Stomach (tissue), 9 donors: ENCODE measurements around the gene MATCAP1. TPM values are rescaled to one million over a fixed set of nuclear protein-coding genes. Genes with fewer than 3 reads are reported as not detected.

Source experiments
- DNase-seq, 2 donors: peaks; one replicate each; pipeline versions ENCODE4 v3.0.0 to v3.0.0-alpha.2; 2013 to 2019
- H3K27ac ChIP-seq, 5 donors: fragments of 200-600 bp in 4 of 5; sonication (generic) in 4 of 5; one replicate each; pipeline ENCODE4 v1.5.1; 2013 to 2019; ENCODE audit warnings: mild to moderate bottlenecking in 1 of 5, moderate library complexity in 1 of 5
- H3K27me3 ChIP-seq, 3 donors: fragments of 200-600 bp; sonication (generic); one replicate each; pipeline ENCODE4 v1.5.1; 2017 to 2019; ENCODE audit warnings: mixed run types in 1 of 3
- H3K36me3 ChIP-seq, 4 donors: fragments of 200-600 bp; sonication (generic); 1 replicate in 3 of 4; 2 replicates in 1 of 4; pipeline ENCODE4 v1.5.1; 2016 to 2019
- H3K4me1 ChIP-seq, 4 donors: fragments of 200-600 bp; sonication (generic); one replicate each; pipeline ENCODE4 v1.5.1; 2016 to 2019
- H3K4me3 ChIP-seq, 4 donors: fragments of 200-600 bp; sonication (generic) in 3 of 4; one replicate each; pipeline ENCODE4 v1.5.1; 2016 to 2019; ENCODE audit warnings: mild to moderate bottlenecking in 1 of 4
- H3K9me3 ChIP-seq, 4 donors: fragments of 200-600 bp; sonication (generic); one replicate each; pipeline ENCODE4 v1.5.1; 2016 to 2019
- CTCF ChIP-seq, 7 experiments: fragments of 450-650 bp in 4 of 7; fragments of 200-600 bp in 3 of 7; sonication (generic) in 3 of 7; IDR thresholded peaks; one replicate each; pipeline ENCODE4 v1.5.1; 2016 to 2019; ENCODE audit warnings: antibody characterized with exemption in 7 of 7, control low read depth in 2 of 7, mild to moderate bottlenecking in 1 of 7
- EP300 ChIP-seq: sonication (generic); formaldehyde crosslinking; IDR thresholded peaks from one replicate; pipeline ENCODE4 v1.6.1; 2017; ENCODE audit warnings: antibody characterized with exemption
- POLR2A ChIP-seq, 4 donors: fragments of 450-650 bp; IDR thresholded peaks; one replicate each; pipeline ENCODE4 v1.6.1; 2016; ENCODE audit warnings: antibody characterized with exemption in 4 of 4, control low read depth in 2 of 4, mild to moderate bottlenecking in 1 of 4, moderate library complexity in 1 of 4
- POLR2AphosphoS5 ChIP-seq, 3 donors: sonication (generic); formaldehyde crosslinking; IDR thresholded peaks; one replicate each; pipeline ENCODE4 v1.6.1; 2016; ENCODE audit warnings: antibody characterized with exemption in 3 of 3
- WGBS, 5 donors: extraction: QIAGEN DNeasy Blood & Tissue Kit in 3 of 5; methylation state at CpG; one replicate each; pipeline versions ENCODE4 v1.1.5 to v1.1.7; 2013 to 2018; 5-methylcytosine and 5-hydroxymethylcytosine counted together
- intact Hi-C: fragments of 100-400 bp; cut with DNase I; formaldehyde crosslinking; loops from one replicate; pipeline ENCODE4 v1.15.1; 2023; ENCODE audit warnings: low total_unique reads
- polyA plus RNA-seq, 3 donors: library from polyadenylated mRNA; stranded (reverse); fragments of 200-250 nt; gene quantifications; one replicate each; pipeline ENCODE4 v1.2.3, GENCODE V29; 2013
- total RNA-seq, 5 donors: library from RNA; depleted of rRNA; stranded (reverse); fragments of >200 nt; gene quantifications; one replicate each; pipeline versions ENCODE4 v1.1.0 to v1.2.3, GENCODE V29; 2014 to 2016
- donor health status: healthy with polysubstance abuse.
- donor health status: Bipolar disorder and iron deficiency.
- donor health status: healthy.

Gene MATCAP1
- total and polyA plus RNA-seq, 8 donors, result 8.5 to 156 (median 18.8) TPM

GRCh38 chr16:67155295-67156142, 28.2 kb downstream of the MATCAP1 start:
- peak; percentile 83 to 94 for DNase-seq
- intact Hi-C loops, result no loop called here
- Histone ChIP-seq H3K9me3 (no peaks in the 10 kb centered on the region), H3K27me3 (peaks cover 0 to 15% (median 0%) of the 10 kb centered on the region in 3 donors), H3K27ac (no peak overlapping the region), H3K4me1 (peaks cover 34 to 68% (median 60%) of the 10 kb centered on the region in 4 donors), H3K4me3 (peak overlapping the region in 2 of 4 donors; percentile 28 to 42), H3K36me3 (peaks cover 0 to 8% (median 3%) of the 10 kb centered on the region in 4 donors)
- 9 to 34% (median 10%) methylated on average over 22 to 74 of the region's 74 CpGs for WGBS, 5 donors
- TF ChIP-seq CTCF (IDR thresholded peaks at IDR 0.05) (peak in 5 of 7 experiments; percentile 56 to 100 (median 96)), POLR2AphosphoS5 (IDR thresholded peaks at IDR 0.05) (peak in 2 of 3 donors; percentile 30 to 70), POLR2A (IDR thresholded peaks at IDR 0.05) (no peak)

- H3K9me3 ChIP-seq, result no peaks in the 10 kb centered on the region
- H3K27me3 ChIP-seq, result peaks cover 0 to 23% (median 0%) of the 10 kb centered on the region in 3 donors
- peaks cover 0 to 8% (median 3%) of the 10 kb centered on the region in 4 donors for H3K36me3 ChIP-seq
- peak in 1 of 2 donors; percentile 30 for DNase-seq
- H3K27ac ChIP-seq, result no peak overlapping the region
- peak overlapping the region in 2 of 4 donors; percentile 28 to 42 for H3K4me3 ChIP-seq
- peaks cover 40 to 72% (median 65%) of the 10 kb centered on the region in 4 donors for H3K4me1 ChIP-seq
- TF ChIP-seq POLR2A (IDR thresholded peaks at IDR 0.05), result no peak
- TF ChIP-seq POLR2AphosphoS5 (IDR thresholded peaks at IDR 0.05), result no peak
- no peak for TF ChIP-seq CTCF (IDR thresholded peaks at IDR 0.05)
- no peak for TF ChIP-seq EP300
- intact Hi-C loops, result loop anchor here (5.0 kb wide), 1 partner anchor 177 kb away; no protein-coding TSS in a partner anchor
- 42 to 52% (median 51%) methylated on average over 44 to 61 of the region's 61 CpGs for WGBS, 5 donors
Measured at GRCh38 chr16:67154578-67155294, 29.0 kb downstream of the MATCAP1 start.

GRCh38 chr16:67151431-67152097, 32.2 kb downstream of the MATCAP1 start:
- Histone ChIP-seq H3K4me3 (peak overlapping the region; percentile 61 to 72 (median 63)), H3K36me3 (peaks cover 9 to 39% (median 29%) of the 10 kb centered on the region in 4 donors), H3K27me3 (peaks cover 0 to 30% (median 0%) of the 10 kb centered on the region in 3 donors), H3K27ac (peak overlapping the region in 4 of 5 donors; percentile 75 to 91 (median 87)), H3K4me1 (peaks cover 26 to 51% (median 45%) of the 10 kb centered on the region in 4 donors), H3K9me3 (no peaks in the 10 kb centered on the region)
- intact Hi-C loops, result loop anchor here (5.0 kb wide), 1 partner anchor 174 kb away; no protein-coding TSS in a partner anchor
- DNase-seq, result peak in 1 of 2 donors; percentile 17
- WGBS, 5 donors, result 45 to 61% (median 47%) methylated on average over 8 of the region's 8 CpGs
- no peak for TF ChIP-seq CTCF (IDR thresholded peaks at IDR 0.05)
- no peak for TF ChIP-seq POLR2AphosphoS5 (IDR thresholded peaks at IDR 0.05)
- TF ChIP-seq EP300, result no peak
- TF ChIP-seq POLR2A (IDR thresholded peaks at IDR 0.05), result no peak
